Glutamatergic neuron (in vitro differentiated cells): Measurements from ENCODE around the gene ADAMTS17. TPM values are rescaled to one million over a fixed set of nuclear protein-coding genes. Genes with fewer than 3 reads are reported as not detected.

ENCODE experiments used
- DNase-seq: peaks from one replicate; pipeline ENCODE4 v3.0.0; 2022
- H3K27ac Mint-ChIP-seq: one replicate; pipeline ENCODE4 v1.8.0; 2020; ENCODE audit warnings: mild to moderate bottlenecking, mixed read lengths, inconsistent platforms; ENCODE audit not compliant: unreplicated experiment
- H3K27me3 Mint-ChIP-seq: one replicate; pipeline ENCODE4 v1.8.0; 2020; ENCODE audit warnings: mild to moderate bottlenecking, moderate library complexity, mixed read lengths, inconsistent platforms; ENCODE audit not compliant: unreplicated experiment
- H3K36me3 Mint-ChIP-seq: one replicate; pipeline ENCODE4 v1.8.0; 2020; ENCODE audit warnings: mild to moderate bottlenecking, mixed read lengths, inconsistent platforms; ENCODE audit not compliant: unreplicated experiment
- H3K4me1 Mint-ChIP-seq: one replicate; pipeline ENCODE4 v1.8.0; 2020; ENCODE audit warnings: mild to moderate bottlenecking, low read depth, mixed read lengths, inconsistent platforms; ENCODE audit not compliant: unreplicated experiment
- H3K4me3 Mint-ChIP-seq: one replicate; pipeline ENCODE4 v1.8.0; 2020; ENCODE audit warnings: mild to moderate bottlenecking, mixed read lengths, inconsistent platforms; ENCODE audit not compliant: unreplicated experiment
- H3K9me3 Mint-ChIP-seq: one replicate; pipeline ENCODE4 v1.8.0; 2020; ENCODE audit warnings: mild to moderate bottlenecking, moderate library complexity, mixed read lengths, inconsistent platforms; ENCODE audit not compliant: unreplicated experiment
- CTCF ChIP-seq: fragments of 200-600 bp; sonication (generic); IDR thresholded peaks from one replicate; pipeline ENCODE4 v1.5.0; 2021; ENCODE audit not compliant: partially characterized antibody, unreplicated experiment
- total RNA-seq: library from RNA; stranded (reverse); fragmentation: NEBNext Ultra II Directional; extraction: Animal tissue kit (Norgen Biotek cat#: 25700); gene quantifications from one replicate; pipeline ENCODE4 v1.2.1, GENCODE V29; 2021; ENCODE audit not compliant: unreplicated experiment

Gene ADAMTS17
- total RNA-seq, 1 donor from 2014 or later: 6.8 TPM

GRCh38 chr15:100103828-100104227, 237.9 kb downstream of the ADAMTS17 start:
- Mint-ChIP-seq H3K27me3 (peaks cover 8% of the 10 kb centered on the region), H3K4me3 (no peak overlapping the region), H3K4me1 (no peaks in the 10 kb centered on the region), H3K27ac (no peak overlapping the region), H3K36me3 (peaks cover 23% of the 10 kb centered on the region), H3K9me3 (peaks cover 11% of the 10 kb centered on the region)
- no peak for DNase-seq
- TF ChIP-seq CTCF: no peak

- Mint-ChIP-seq H3K9me3 (peaks cover 9% of the 10 kb centered on the region), H3K27me3 (peaks cover 4% of the 10 kb centered on the region), H3K4me1 (no peaks in the 10 kb centered on the region), H3K4me3 (no peak overlapping the region), H3K36me3 (peaks cover 23% of the 10 kb centered on the region), H3K27ac (no peak overlapping the region)
- DNase-seq: no peak
- TF ChIP-seq CTCF: no peak
Measured at GRCh38 chr15:100101426-100102089, 240.2 kb downstream of the ADAMTS17 start.

DNA sequence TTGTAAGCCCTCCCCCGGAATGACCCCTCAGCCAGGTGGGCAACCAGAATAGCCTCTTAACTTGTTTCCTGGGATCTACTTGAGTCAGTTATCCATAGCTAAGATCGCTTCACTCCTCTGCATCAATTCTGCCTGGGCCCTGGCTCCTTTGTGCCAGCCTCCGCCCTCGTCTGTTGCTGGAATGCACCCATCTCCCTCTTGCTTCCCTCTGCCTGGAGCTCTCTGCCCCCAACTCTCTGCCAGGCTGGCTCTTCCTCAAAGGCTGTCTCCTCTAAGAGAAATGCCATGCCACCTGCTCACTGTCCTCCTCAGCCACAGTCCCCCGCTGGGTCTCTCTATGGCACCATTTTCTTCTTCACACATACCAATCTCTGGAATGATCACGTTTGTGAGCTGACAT, 240.8 kb downstream of the ADAMTS17 start:
- H3K36me3 Mint-ChIP-seq: peaks cover 23% of the 10 kb centered on the region
- DNase-seq: no peak
- H3K27ac Mint-ChIP-seq: no peak overlapping the region
- peaks cover 4% of the 10 kb centered on the region for H3K27me3 Mint-ChIP-seq
- H3K9me3 Mint-ChIP-seq: peaks cover 9% of the 10 kb centered on the region
- no peak overlapping the region for H3K4me3 Mint-ChIP-seq
- H3K4me1 Mint-ChIP-seq: no peaks in the 10 kb centered on the region
- TF ChIP-seq CTCF: no peak

GRCh38 chr15:100099976-100100375, 241.8 kb downstream of the ADAMTS17 start:
- peaks cover 9% of the 10 kb centered on the region for H3K9me3 Mint-ChIP-seq
- peaks cover 23% of the 10 kb centered on the region for H3K36me3 Mint-ChIP-seq
- no peak for DNase-seq
- TF ChIP-seq CTCF: no peak
- H3K4me1 Mint-ChIP-seq: no peaks in the 10 kb centered on the region
- no peak overlapping the region for H3K4me3 Mint-ChIP-seq
- peaks cover 4% of the 10 kb centered on the region for H3K27me3 Mint-ChIP-seq
- H3K27ac Mint-ChIP-seq: no peak overlapping the region

DNA sequence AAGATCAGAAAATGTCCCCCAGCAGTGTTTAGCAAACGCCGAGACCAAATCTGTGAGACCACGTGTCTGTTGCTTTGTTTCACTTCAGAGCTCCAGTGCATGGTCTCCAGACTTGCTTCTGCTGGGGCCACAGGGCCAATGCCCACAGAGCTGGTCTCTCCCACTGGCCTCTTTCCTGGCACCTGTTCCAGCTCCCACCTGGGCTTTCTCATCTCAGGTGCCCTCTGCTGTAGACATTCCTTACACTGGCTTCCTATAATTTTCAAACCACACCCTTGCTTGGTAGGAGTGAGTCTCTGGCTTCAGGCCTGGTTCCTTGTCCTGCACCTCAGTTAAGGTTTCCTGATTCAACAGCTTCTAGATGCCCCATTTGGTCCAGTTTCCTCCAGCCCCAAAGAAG, 243.1 kb downstream of the ADAMTS17 start:
- Mint-ChIP-seq H3K9me3 (peaks cover 9% of the 10 kb centered on the region), H3K4me3 (no peak overlapping the region), H3K27ac (no peak overlapping the region), H3K27me3 (peaks cover 4% of the 10 kb centered on the region), H3K4me1 (no peaks in the 10 kb centered on the region), H3K36me3 (peaks cover 23% of the 10 kb centered on the region)
- no peak for TF ChIP-seq CTCF
- DNase-seq: no peak
